ENCODE results near the gene UTP25. TPM values are rescaled to one million over a fixed set of nuclear protein-coding genes. Genes with fewer than 3 reads are reported as not detected.

Gene UTP25
- total RNA-seq, 1 experiment from 2014 or later: 9.5 TPM

DNA sequence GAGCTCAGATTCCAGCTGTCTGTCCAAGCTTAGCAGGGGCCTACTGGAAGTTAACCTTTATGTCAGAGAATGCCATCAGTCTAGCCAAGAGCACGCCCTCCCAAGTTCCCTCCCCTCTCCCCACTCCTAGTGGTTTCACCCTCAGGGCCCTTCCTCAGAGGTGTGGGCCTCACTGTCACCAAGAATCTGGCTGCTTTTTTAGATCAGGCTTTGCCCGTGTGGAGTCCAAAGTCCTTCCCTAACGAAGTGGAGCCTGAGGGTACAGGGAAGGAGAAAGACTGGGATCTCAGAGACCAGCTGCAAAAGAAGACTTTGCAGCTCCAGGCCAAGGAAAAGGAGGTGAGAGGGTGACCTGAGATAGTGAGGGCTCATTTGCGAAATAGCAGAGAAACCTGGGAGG lies 47.5 kb upstream of the UTP25 start:
- ChIA-PET POLR2A (no interaction called here), CTCF (no interaction called here)
- H3K27me3 ChIP-seq (ENCODE audit: control insufficient read depth, insufficient read depth, low read length): no peaks in the 10 kb centered on the region
- TF ChIP-seq, protein P1, sequence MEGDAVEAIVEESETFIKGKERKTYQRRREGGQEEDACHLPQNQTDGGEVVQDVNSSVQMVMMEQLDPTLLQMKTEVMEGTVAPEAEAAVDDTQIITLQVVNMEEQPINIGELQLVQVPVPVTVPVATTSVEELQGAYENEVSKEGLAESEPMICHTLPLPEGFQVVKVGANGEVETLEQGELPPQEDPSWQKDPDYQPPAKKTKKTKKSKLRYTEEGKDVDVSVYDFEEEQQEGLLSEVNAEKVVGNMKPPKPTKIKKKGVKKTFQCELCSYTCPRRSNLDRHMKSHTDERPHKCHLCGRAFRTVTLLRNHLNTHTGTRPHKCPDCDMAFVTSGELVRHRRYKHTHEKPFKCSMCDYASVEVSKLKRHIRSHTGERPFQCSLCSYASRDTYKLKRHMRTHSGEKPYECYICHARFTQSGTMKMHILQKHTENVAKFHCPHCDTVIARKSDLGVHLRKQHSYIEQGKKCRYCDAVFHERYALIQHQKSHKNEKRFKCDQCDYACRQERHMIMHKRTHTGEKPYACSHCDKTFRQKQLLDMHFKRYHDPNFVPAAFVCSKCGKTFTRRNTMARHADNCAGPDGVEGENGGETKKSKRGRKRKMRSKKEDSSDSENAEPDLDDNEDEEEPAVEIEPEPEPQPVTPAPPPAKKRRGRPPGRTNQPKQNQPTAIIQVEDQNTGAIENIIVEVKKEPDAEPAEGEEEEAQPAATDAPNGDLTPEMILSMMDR (IDR thresholded peaks at IDR 0.05): no peak
- TF ChIP-seq SIN3A (IDR thresholded peaks at IDR 0.05; ENCODE audit: borderline replicate concordance, insufficient read depth, low read depth, low read length) (no peak), TCF7L2 (IDR thresholded peaks at IDR 0.05; ENCODE audit: low read depth, low read length) (no peak), POLR2AphosphoS5 (IDR thresholded peaks at IDR 0.05; ENCODE audit: low read depth, low read length) (no peak)
- TF ChIP-seq, protein P2, sequence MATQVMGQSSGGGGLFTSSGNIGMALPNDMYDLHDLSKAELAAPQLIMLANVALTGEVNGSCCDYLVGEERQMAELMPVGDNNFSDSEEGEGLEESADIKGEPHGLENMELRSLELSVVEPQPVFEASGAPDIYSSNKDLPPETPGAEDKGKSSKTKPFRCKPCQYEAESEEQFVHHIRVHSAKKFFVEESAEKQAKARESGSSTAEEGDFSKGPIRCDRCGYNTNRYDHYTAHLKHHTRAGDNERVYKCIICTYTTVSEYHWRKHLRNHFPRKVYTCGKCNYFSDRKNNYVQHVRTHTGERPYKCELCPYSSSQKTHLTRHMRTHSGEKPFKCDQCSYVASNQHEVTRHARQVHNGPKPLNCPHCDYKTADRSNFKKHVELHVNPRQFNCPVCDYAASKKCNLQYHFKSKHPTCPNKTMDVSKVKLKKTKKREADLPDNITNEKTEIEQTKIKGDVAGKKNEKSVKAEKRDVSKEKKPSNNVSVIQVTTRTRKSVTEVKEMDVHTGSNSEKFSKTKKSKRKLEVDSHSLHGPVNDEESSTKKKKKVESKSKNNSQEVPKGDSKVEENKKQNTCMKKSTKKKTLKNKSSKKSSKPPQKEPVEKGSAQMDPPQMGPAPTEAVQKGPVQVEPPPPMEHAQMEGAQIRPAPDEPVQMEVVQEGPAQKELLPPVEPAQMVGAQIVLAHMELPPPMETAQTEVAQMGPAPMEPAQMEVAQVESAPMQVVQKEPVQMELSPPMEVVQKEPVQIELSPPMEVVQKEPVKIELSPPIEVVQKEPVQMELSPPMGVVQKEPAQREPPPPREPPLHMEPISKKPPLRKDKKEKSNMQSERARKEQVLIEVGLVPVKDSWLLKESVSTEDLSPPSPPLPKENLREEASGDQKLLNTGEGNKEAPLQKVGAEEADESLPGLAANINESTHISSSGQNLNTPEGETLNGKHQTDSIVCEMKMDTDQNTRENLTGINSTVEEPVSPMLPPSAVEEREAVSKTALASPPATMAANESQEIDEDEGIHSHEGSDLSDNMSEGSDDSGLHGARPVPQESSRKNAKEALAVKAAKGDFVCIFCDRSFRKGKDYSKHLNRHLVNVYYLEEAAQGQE (IDR thresholded peaks at IDR 0.05; ENCODE audit: insufficient read depth in 1 of 2, low read depth in 2 of 2, low read length in 1 of 2): no peak
- H3K9me3 ChIP-seq (ENCODE audit: control insufficient read depth, insufficient read depth, low read depth, low read length): peaks cover 6% of the 10 kb centered on the region; the same call in 1 of the 2 replicates
- in situ Hi-C loops (cut with HindIII; ENCODE audit: low pct_unique_long_range_greater_than_20kb, low sequenced_read_pairs): no loop called here
- no peak overlapping the region for H3K4me3 ChIP-seq (ENCODE audit: low read depth in 2 of 2, low read length in 2 of 2)
- no peak for ATAC-seq
- no peak for DNase-seq (ENCODE audit: low read depth, low spot score)
- no peaks in the 10 kb centered on the region; the same call in 1 of the 2 replicates for H3K36me3 ChIP-seq (ENCODE audit: control insufficient read depth, insufficient read depth, low read length)
- peaks cover 4% of the 10 kb centered on the region; the same call in 1 of the 2 replicates for H3K4me1 ChIP-seq (ENCODE audit: control insufficient read depth, insufficient read depth, low read length)
- BruUV-seq (replicated peaks): no TSS peak
- intact Hi-C loops (cut with micrococcal nuclease; ENCODE audit: unreplicated experiment): no loop called here
- H3K27ac ChIP-seq (ENCODE audit: low read length): no peak overlapping the region

GRCh38 chr1:209783386-209783785 lies 44.4 kb upstream of the UTP25 start:
- in situ Hi-C loops (cut with HindIII; ENCODE audit: low pct_unique_long_range_greater_than_20kb, low sequenced_read_pairs): no loop called here
- H3K4me3 ChIP-seq (ENCODE audit: low read depth in 2 of 2, low read length in 2 of 2): peak overlapping the region; percentile 77 to 84
- no peak overlapping the region; the same call in 1 of the 2 replicates for H3K27ac ChIP-seq (ENCODE audit: low read length)
- peaks cover 7% of the 10 kb centered on the region; the same call in 1 of the 2 replicates for H3K9me3 ChIP-seq (ENCODE audit: control insufficient read depth, insufficient read depth, low read depth, low read length)
- no peaks in the 10 kb centered on the region; the same call in 1 of the 2 replicates for H3K36me3 ChIP-seq (ENCODE audit: control insufficient read depth, insufficient read depth, low read length)
- H3K27me3 ChIP-seq (ENCODE audit: control insufficient read depth, insufficient read depth, low read length): no peaks in the 10 kb centered on the region
- H3K4me1 ChIP-seq (ENCODE audit: control insufficient read depth, insufficient read depth, low read length): peaks cover 4% of the 10 kb centered on the region; the same call in 1 of the 2 replicates
- intact Hi-C loops (cut with micrococcal nuclease; ENCODE audit: unreplicated experiment): no loop called here
- POLR2A ChIA-PET: no interaction called here
- DNase-seq (ENCODE audit: low read depth, low spot score) (no peak), ATAC-seq (no peak)
- BruUV-seq (replicated peaks): no TSS peak
- CTCF ChIA-PET: no interaction called here
- no peak for TF ChIP-seq POLR2AphosphoS5 (IDR thresholded peaks at IDR 0.05; ENCODE audit: low read depth, low read length)
- TF ChIP-seq, protein P1 (IDR thresholded peaks at IDR 0.05): no peak
- TF ChIP-seq, protein P2 (IDR thresholded peaks at IDR 0.05; ENCODE audit: insufficient read depth in 1 of 2, low read depth in 2 of 2, low read length in 1 of 2): no peak
- no peak for TF ChIP-seq TCF7L2 (IDR thresholded peaks at IDR 0.05; ENCODE audit: low read depth, low read length)
- TF ChIP-seq SIN3A (IDR thresholded peaks at IDR 0.05; ENCODE audit: borderline replicate concordance, insufficient read depth, low read depth, low read length): no peak

All from Panc1 (cell line).